ENCODE data around the gene ASPRV1. TPM values are rescaled to one million over a fixed set of nuclear protein-coding genes. Genes with fewer than 3 reads are reported as not detected.

Gene ASPRV1
- polyA plus RNA-seq, 1 of the 3 experiments (the other 2 are of a cell fraction): 0.20 TPM

- no peak for DNase-seq
- Histone ChIP-seq H3K9me2 (no peaks in the 10 kb centered on the region), H3F3A (replicated peaks; ENCODE audit: insufficient read depth) (no peaks in the 10 kb centered on the region), H3K4me1 (ENCODE audit: control insufficient read depth in 1 of 2, insufficient read depth in 2 of 2, low read depth in 1 of 2, low read length in 1 of 2) (peaks cover 0 to 2% of the 10 kb centered on the region in 2 experiments; a peak in 1 of 4 replicates), H3K9me3 (no peaks in the 10 kb centered on the region), H3K79me2 (ENCODE audit: insufficient read depth) (no peaks in the 10 kb centered on the region), H3K9ac (no peak overlapping the region), H3K4me2 (no peak overlapping the region), H2AFZ (ENCODE audit: low read depth) (no peak overlapping the region), H3K4me3 (ENCODE audit: low read depth in 2 of 2, low read length in 1 of 2) (no peak overlapping the region), H3K27me3 (ENCODE audit: insufficient read depth) (no peaks in the 10 kb centered on the region), H3K36me3 (replicated peaks in 1 of 2; ENCODE audit: control insufficient read depth in 1 of 2, insufficient read depth in 2 of 2, low read length in 1 of 2) (no peaks in the 10 kb centered on the region), H4K20me1 (ENCODE audit: insufficient read depth) (no peaks in the 10 kb centered on the region), H3K27ac (ENCODE audit: low read depth in 2 of 2, low read length in 1 of 2) (no peak overlapping the region)
- ChIA-PET CTCF (interaction anchor here (0.6 kb wide), 1 partner anchor 152 kb away, joined by 3 read pairs; no protein-coding TSS in a partner anchor), POLR2A (no interaction called here)
- WGBS (ENCODE audit: low lambda C conversion rate): 91% methylated on average over 13 of the region's 13 CpGs
- TF ChIP-seq TEAD4 (IDR thresholded peaks at IDR 0.05; ENCODE audit: borderline replicate concordance, insufficient read depth) (no peak), GATA2 (CRISPR knock-in tag; IDR thresholded peaks at IDR 0.05) (no peak), EZH2phosphoT487 (IDR thresholded peaks at IDR 0.05; ENCODE audit: borderline replicate concordance, low read depth) (no peak), SIN3A (IDR thresholded peaks at IDR 0.05; ENCODE audit: borderline replicate concordance, low read depth, low read length) (no peak), POLR2AphosphoS5 (IDR thresholded peaks at IDR 0.05; ENCODE audit: low read depth, low read length) (no peak), TAF1 (IDR thresholded peaks at IDR 0.05; ENCODE audit: borderline replicate concordance, low read depth, low read length) (no peak), TCF12 (IDR thresholded peaks at IDR 0.05) (no peak), SMC3 (IDR thresholded peaks at IDR 0.05; ENCODE audit: low read depth, low read length) (no peak), FOXM1 (IDR thresholded peaks at IDR 0.05; ENCODE audit: low read depth) (no peak), ELF1 (IDR thresholded peaks at IDR 0.05) (no peak), RFX5 (IDR thresholded peaks at IDR 0.05; ENCODE audit: low read length) (no peak), ZBTB33 (IDR thresholded peaks at IDR 0.05; ENCODE audit: borderline replicate concordance, low read depth) (no peak), CTCF (IDR thresholded peaks at IDR 0.05) (no peak), YY1 (IDR thresholded peaks at IDR 0.05; ENCODE audit: low read depth) (no peak)
Measured at GRCh38 chr2:70007151-70007550, 45.7 kb upstream of the ASPRV1 start.

GRCh38 chr2:70006447-70006784 is 45.0 kb upstream of the ASPRV1 start:
- Histone ChIP-seq H3K36me3 (replicated peaks in 1 of 2; ENCODE audit: control insufficient read depth in 1 of 2, insufficient read depth in 2 of 2, low read length in 1 of 2) (no peaks in the 10 kb centered on the region), H3K4me2 (no peak overlapping the region), H3K79me2 (ENCODE audit: insufficient read depth) (no peaks in the 10 kb centered on the region), H3K9me2 (no peaks in the 10 kb centered on the region), H4K20me1 (ENCODE audit: insufficient read depth) (no peaks in the 10 kb centered on the region), H3F3A (replicated peaks; ENCODE audit: insufficient read depth) (peaks cover 2% of the 10 kb centered on the region), H3K9me3 (no peaks in the 10 kb centered on the region), H3K4me3 (ENCODE audit: low read depth in 2 of 2, low read length in 1 of 2) (no peak overlapping the region), H3K9ac (no peak overlapping the region), H3K27ac (ENCODE audit: low read depth in 2 of 2, low read length in 1 of 2) (no peak overlapping the region), H2AFZ (ENCODE audit: low read depth) (no peak overlapping the region), H3K27me3 (ENCODE audit: insufficient read depth) (no peaks in the 10 kb centered on the region), H3K4me1 (ENCODE audit: control insufficient read depth in 1 of 2, insufficient read depth in 2 of 2, low read depth in 1 of 2, low read length in 1 of 2) (peaks cover 0 to 2% of the 10 kb centered on the region in 2 experiments; a peak in 1 of 4 replicates)
- ChIA-PET CTCF (interaction anchor here (0.9 kb wide), 1 partner anchor 27 kb away, joined by 3 read pairs; no protein-coding TSS in a partner anchor), POLR2A (no interaction called here)
- DNase-seq: no peak
- 8% methylated on average over 1 of the region's 1 CpG for WGBS (ENCODE audit: low lambda C conversion rate)
- TF ChIP-seq USF2 (IDR thresholded peaks at IDR 0.05; ENCODE audit: borderline replicate concordance, low read depth, low read length): no peak
- TF ChIP-seq SMC3 (IDR thresholded peaks at IDR 0.05; ENCODE audit: low read depth, low read length): no peak
- TF ChIP-seq USF1 (IDR thresholded peaks at IDR 0.05; ENCODE audit: borderline replicate concordance, low read depth): no peak
- no peak for TF ChIP-seq EZH2phosphoT487 (IDR thresholded peaks at IDR 0.05; ENCODE audit: borderline replicate concordance, low read depth)
- TF ChIP-seq PBX3 (IDR thresholded peaks at IDR 0.05): no peak
- no peak for TF ChIP-seq MAX (IDR thresholded peaks at IDR 0.05; ENCODE audit: low read depth)
- TF ChIP-seq TAF1 (IDR thresholded peaks at IDR 0.05; ENCODE audit: borderline replicate concordance, low read depth, low read length): no peak
- no peak for TF ChIP-seq TCF12 (IDR thresholded peaks at IDR 0.05)
- no peak for TF ChIP-seq GABPA (IDR thresholded peaks at IDR 0.05; ENCODE audit: low read depth)
- TF ChIP-seq CTCF (IDR thresholded peaks at IDR 0.05): no peak
